PC-3 (cell line): ENCODE data around the gene HEXD.

ENCODE experiments used
- CTCF ChIP-seq: fragments of 300-600 bp; sonication (generic); conservative IDR thresholded peaks from 2 replicates; pipeline ENCODE4 v1.5.1; 2017; ENCODE audit warnings: antibody characterized with exemption, low read depth, mild to moderate bottlenecking, low read length
- EZH2 ChIP-seq: fragments of 300-600 bp; sonication (generic); IDR thresholded peaks from one replicate; pipeline ENCODE4 v1.6.1; 2017; ENCODE audit warnings: antibody characterized with exemption, mild to moderate bottlenecking, low read length; ENCODE audit not compliant: unreplicated experiment

GRCh38 chr17:82490512-82491195 lies 72.5 kb downstream of the HEXD start:
- TF ChIP-seq CTCF (no peak), EZH2 (no peak)
